Spleen (tissue), 7 donors: ENCODE measurements around the gene GABRG3.

ENCODE experiments used
- CTCF ChIP-seq, 11 experiments: fragments of 200-600 bp in 7 of 11; fragments of 450-650 bp in 4 of 11; sonication (generic) in 4 of 11; IDR thresholded peaks in 8 of 11; conservative IDR thresholded peaks in 3 of 11; 1 replicate in 7 of 11; 2 replicates in 4 of 11; pipeline versions ENCODE4 v1.4.0 to v1.8.0; 2016 to 2021; ENCODE audit warnings: antibody characterized with exemption in 11 of 11, inconsistent platforms in 4 of 11, mild to moderate bottlenecking in 1 of 11
- POLR2AphosphoS5 ChIP-seq, 3 donors: sonication (generic); formaldehyde crosslinking; IDR thresholded peaks; one replicate each; pipeline ENCODE4 v1.5.1; 2017; ENCODE audit warnings: antibody characterized with exemption in 3 of 3
- donor health status: DM: no; HTN: no; CAD: no; lungs with moderate emphysema.
- donor health status: DM: no; HTN: no; CAD: no.
- donor health status: DM: no; HTN: no; CAD: no.

- no peak for TF ChIP-seq CTCF (IDR thresholded peaks at IDR 0.05 in 8 of 11, conservative IDR thresholded peaks at IDR 0.05 in 3 of 11)
- TF ChIP-seq POLR2AphosphoS5 (IDR thresholded peaks at IDR 0.05): no peak
These were observed 31.6 kb upstream of the GABRG3 start for GRCh38 chr15:26939398-26939797.
